ENCODE data around the gene LRRC8C. TPM values are rescaled to one million over a fixed set of nuclear protein-coding genes. Genes with fewer than 3 reads are reported as not detected.

Gene LRRC8C
- total and polyA plus RNA-seq, 10 of the 15 experiments (the other 5 are each of a cell fraction or from before 2014, with no cell fraction given), result 2.3 to 16.3 (median 10.8) TPM

DNA sequence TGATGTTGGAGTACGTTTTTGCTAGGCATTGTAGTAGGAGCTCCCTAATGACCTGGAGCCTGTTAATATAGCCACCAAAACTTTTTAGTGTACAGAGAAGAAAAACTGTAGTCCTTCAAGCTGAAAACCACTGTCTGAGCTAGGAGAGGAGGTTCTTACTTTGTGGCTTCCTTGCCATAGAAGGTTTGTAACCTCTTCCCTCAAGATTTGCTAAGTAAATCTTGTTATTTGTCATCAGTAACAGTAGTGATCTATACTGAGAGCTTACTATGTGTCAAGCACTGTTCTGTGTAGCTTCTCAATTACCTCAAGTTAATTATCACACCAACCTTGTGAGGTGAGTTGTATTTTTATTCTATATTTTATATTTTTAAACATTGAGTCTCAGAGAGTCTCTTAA lies 21.2 kb upstream of the LRRC8C start (continued):
- TF ChIP-seq, protein P1, sequence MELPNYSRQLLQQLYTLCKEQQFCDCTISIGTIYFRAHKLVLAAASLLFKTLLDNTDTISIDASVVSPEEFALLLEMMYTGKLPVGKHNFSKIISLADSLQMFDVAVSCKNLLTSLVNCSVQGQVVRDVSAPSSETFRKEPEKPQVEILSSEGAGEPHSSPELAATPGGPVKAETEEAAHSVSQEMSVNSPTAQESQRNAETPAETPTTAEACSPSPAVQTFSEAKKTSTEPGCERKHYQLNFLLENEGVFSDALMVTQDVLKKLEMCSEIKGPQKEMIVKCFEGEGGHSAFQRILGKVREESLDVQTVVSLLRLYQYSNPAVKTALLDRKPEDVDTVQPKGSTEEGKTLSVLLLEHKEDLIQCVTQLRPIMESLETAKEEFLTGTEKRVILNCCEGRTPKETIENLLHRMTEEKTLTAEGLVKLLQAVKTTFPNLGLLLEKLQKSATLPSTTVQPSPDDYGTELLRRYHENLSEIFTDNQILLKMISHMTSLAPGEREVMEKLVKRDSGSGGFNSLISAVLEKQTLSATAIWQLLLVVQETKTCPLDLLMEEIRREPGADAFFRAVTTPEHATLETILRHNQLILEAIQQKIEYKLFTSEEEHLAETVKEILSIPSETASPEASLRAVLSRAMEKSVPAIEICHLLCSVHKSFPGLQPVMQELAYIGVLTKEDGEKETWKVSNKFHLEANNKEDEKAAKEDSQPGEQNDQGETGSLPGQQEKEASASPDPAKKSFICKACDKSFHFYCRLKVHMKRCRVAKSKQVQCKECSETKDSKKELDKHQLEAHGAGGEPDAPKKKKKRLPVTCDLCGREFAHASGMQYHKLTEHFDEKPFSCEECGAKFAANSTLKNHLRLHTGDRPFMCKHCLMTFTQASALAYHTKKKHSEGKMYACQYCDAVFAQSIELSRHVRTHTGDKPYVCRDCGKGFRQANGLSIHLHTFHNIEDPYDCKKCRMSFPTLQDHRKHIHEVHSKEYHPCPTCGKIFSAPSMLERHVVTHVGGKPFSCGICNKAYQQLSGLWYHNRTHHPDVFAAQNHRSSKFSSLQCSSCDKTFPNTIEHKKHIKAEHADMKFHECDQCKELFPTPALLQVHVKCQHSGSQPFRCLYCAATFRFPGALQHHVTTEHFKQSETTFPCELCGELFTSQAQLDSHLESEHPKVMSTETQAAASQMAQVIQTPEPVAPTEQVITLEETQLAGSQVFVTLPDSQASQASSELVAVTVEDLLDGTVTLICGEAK (IDR thresholded peaks at IDR 0.05; ENCODE audit: borderline replicate concordance), result no peak
- peak; percentile 91; the same call in 1 of the 2 replicates for TF ChIP-seq BACH1 (IDR thresholded peaks at IDR 0.05; ENCODE audit: borderline replicate concordance)
- peak; percentile 28; the same call in 1 of the 2 replicates for TF ChIP-seq RAD51 (IDR thresholded peaks at IDR 0.05)
- peak; percentile 61; the same call in 1 of the 2 replicates for TF ChIP-seq CBFB (IDR thresholded peaks at IDR 0.05; ENCODE audit: low read depth)
- TF ChIP-seq ZZZ3 (IDR thresholded peaks at IDR 0.05; ENCODE audit: control insufficient read depth, insufficient read length, low read depth), result no peak
- TF ChIP-seq MTA2 (IDR thresholded peaks at IDR 0.05; ENCODE audit: low read depth), result peak; percentile 97
- TF ChIP-seq BCL11A (IDR thresholded peaks at IDR 0.05; ENCODE audit: low read depth, low read length), result peak; percentile 91
- TF ChIP-seq NR2F1 (conservative IDR thresholded peaks at IDR 0.05), result peak; percentile 95
- TF ChIP-seq, protein P2, sequence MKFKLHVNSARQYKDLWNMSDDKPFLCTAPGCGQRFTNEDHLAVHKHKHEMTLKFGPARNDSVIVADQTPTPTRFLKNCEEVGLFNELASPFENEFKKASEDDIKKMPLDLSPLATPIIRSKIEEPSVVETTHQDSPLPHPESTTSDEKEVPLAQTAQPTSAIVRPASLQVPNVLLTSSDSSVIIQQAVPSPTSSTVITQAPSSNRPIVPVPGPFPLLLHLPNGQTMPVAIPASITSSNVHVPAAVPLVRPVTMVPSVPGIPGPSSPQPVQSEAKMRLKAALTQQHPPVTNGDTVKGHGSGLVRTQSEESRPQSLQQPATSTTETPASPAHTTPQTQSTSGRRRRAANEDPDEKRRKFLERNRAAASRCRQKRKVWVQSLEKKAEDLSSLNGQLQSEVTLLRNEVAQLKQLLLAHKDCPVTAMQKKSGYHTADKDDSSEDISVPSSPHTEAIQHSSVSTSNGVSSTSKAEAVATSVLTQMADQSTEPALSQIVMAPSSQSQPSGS (IDR thresholded peaks at IDR 0.05; ENCODE audit: low read length), result peak; percentile 88
- no peak for TF ChIP-seq RAD21 (IDR thresholded peaks at IDR 0.05; ENCODE audit: insufficient read depth, low read depth, low read length)
- TF ChIP-seq SIN3A (IDR thresholded peaks at IDR 0.05; ENCODE audit: low read depth, low read length), result no peak
- peak; percentile 63; the same call in 1 of the 2 replicates for TF ChIP-seq MEF2A (IDR thresholded peaks at IDR 0.05; ENCODE audit: insufficient read depth, low read depth, low read length)
- no peak for TF ChIP-seq SPI1 (IDR thresholded peaks at IDR 0.05; ENCODE audit: borderline replicate concordance, insufficient read depth, low read depth, low read length)
- TF ChIP-seq CREM (IDR thresholded peaks at IDR 0.05; ENCODE audit: low read depth), result peak; percentile 78
- TF ChIP-seq, protein P3, sequence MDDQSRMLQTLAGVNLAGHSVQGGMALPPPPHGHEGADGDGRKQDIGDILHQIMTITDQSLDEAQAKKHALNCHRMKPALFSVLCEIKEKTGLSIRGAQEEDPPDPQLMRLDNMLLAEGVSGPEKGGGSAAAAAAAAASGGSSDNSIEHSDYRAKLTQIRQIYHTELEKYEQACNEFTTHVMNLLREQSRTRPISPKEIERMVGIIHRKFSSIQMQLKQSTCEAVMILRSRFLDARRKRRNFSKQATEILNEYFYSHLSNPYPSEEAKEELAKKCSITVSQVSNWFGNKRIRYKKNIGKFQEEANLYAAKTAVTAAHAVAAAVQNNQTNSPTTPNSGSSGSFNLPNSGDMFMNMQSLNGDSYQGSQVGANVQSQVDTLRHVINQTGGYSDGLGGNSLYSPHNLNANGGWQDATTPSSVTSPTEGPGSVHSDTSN (IDR thresholded peaks at IDR 0.05; ENCODE audit: insufficient replicate concordance, low read depth, low read length), result no peak
- peak; percentile 81 to 86 for TF ChIP-seq IKZF2 (IDR thresholded peaks at IDR 0.05)
- TF ChIP-seq NFYB (IDR thresholded peaks at IDR 0.05; ENCODE audit: insufficient read depth, low read depth, low read length), result no peak
- TF ChIP-seq, protein P4, sequence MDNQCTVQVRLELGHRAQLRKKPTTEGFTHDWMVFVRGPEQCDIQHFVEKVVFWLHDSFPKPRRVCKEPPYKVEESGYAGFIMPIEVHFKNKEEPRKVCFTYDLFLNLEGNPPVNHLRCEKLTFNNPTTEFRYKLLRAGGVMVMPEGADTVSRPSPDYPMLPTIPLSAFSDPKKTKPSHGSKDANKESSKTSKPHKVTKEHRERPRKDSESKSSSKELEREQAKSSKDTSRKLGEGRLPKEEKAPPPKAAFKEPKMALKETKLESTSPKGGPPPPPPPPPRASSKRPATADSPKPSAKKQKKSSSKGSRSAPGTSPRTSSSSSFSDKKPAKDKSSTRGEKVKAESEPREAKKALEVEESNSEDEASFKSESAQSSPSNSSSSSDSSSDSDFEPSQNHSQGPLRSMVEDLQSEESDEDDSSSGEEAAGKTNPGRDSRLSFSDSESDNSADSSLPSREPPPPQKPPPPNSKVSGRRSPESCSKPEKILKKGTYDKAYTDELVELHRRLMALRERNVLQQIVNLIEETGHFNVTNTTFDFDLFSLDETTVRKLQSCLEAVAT (IDR thresholded peaks at IDR 0.05), result 0 out of 2 replicates have a peak, but pooled peaks have one; percentile 41
- no peak for TF ChIP-seq ZNF207 (IDR thresholded peaks at IDR 0.05; ENCODE audit: borderline replicate concordance)
- TF ChIP-seq CREB1 (IDR thresholded peaks at IDR 0.05; ENCODE audit: low read depth), result 0 out of 2 replicates have a peak, but pooled peaks have one; percentile 36
- peak; percentile 84 for TF ChIP-seq ZNF24 (IDR thresholded peaks at IDR 0.05)
- peak; percentile 68; the same call in 1 of the 2 replicates for TF ChIP-seq PAX5 (IDR thresholded peaks at IDR 0.05; ENCODE audit: borderline replicate concordance, low read depth, low read length)
- TF ChIP-seq JUND (IDR thresholded peaks at IDR 0.05; ENCODE audit: low read depth, low read length), result peak; percentile 40; the same call in 1 of the 2 replicates
- TF ChIP-seq FOXM1 (IDR thresholded peaks at IDR 0.05; ENCODE audit: low read depth, low read length), result peak; percentile 73; the same call in 1 of the 2 replicates
- TF ChIP-seq RB1 (IDR thresholded peaks at IDR 0.05; ENCODE audit: borderline replicate concordance), result no peak
